Measurements from ENCODE around the gene RFX4.

Gene RFX4

GRCh38 chr12:106581543-106582248 is 1.1 kb upstream of the RFX4 start:
- no peak for DNase-seq
- H2AFZ ChIP-seq (ENCODE audit: low read depth, low read length): no peak overlapping the region
- no peaks in the 10 kb centered on the region for H3K9me3 ChIP-seq (ENCODE audit: insufficient read depth, low read length, severe bottlenecking)
- no peak for TF ChIP-seq EZH2 (IDR thresholded peaks at IDR 0.05; ENCODE audit: borderline replicate concordance, low read depth, low read length, severe bottlenecking)
- no peak for TF ChIP-seq CTCF (IDR thresholded peaks at IDR 0.05; ENCODE audit: borderline replicate concordance, extremely low read depth, low read length, poor library complexity, severe bottlenecking)
- no peak overlapping the region for H3K27ac ChIP-seq (ENCODE audit: low read length)
- no peaks in the 10 kb centered on the region for H3K79me2 ChIP-seq (ENCODE audit: insufficient read depth, low read length)
- H4K20me1 ChIP-seq (ENCODE audit: insufficient read depth, low read length): no peaks in the 10 kb centered on the region
- no peak overlapping the region for H3K9ac ChIP-seq (ENCODE audit: low read depth, low read length)
- no peak for ATAC-seq (ENCODE audit: insufficient read depth, low read depth)
- peaks cover 4% of the 10 kb centered on the region for H3K27me3 ChIP-seq (ENCODE audit: insufficient read depth, low read length, poor library complexity)
- no peak overlapping the region for H3K4me3 ChIP-seq (ENCODE audit: low read depth in 1 of 2, low read length in 2 of 2)
- no peaks in the 10 kb centered on the region for H3K36me3 ChIP-seq (ENCODE audit: insufficient read depth, low read length)
- H3K4me1 ChIP-seq (ENCODE audit: insufficient read depth, low read length): no peaks in the 10 kb centered on the region
- no peak overlapping the region for H3K4me2 ChIP-seq (ENCODE audit: insufficient read depth, low read length)

- H3K36me3 ChIP-seq (ENCODE audit: insufficient read depth, low read length): no peaks in the 10 kb centered on the region
- no peak for ATAC-seq (ENCODE audit: insufficient read depth, low read depth)
- no peak overlapping the region for H3K27ac ChIP-seq (ENCODE audit: low read length)
- TF ChIP-seq EZH2 (IDR thresholded peaks at IDR 0.05; ENCODE audit: borderline replicate concordance, low read depth, low read length, severe bottlenecking) (no peak), CTCF (IDR thresholded peaks at IDR 0.05; ENCODE audit: borderline replicate concordance, extremely low read depth, low read length, poor library complexity, severe bottlenecking) (no peak)
- H3K79me2 ChIP-seq (ENCODE audit: insufficient read depth, low read length): no peaks in the 10 kb centered on the region
- DNase-seq: no peak
- H2AFZ ChIP-seq (ENCODE audit: low read depth, low read length): no peak overlapping the region
- H4K20me1 ChIP-seq (ENCODE audit: insufficient read depth, low read length): no peaks in the 10 kb centered on the region
- no peaks in the 10 kb centered on the region for H3K4me1 ChIP-seq (ENCODE audit: insufficient read depth, low read length)
- H3K4me2 ChIP-seq (ENCODE audit: insufficient read depth, low read length): no peak overlapping the region
- H3K9me3 ChIP-seq (ENCODE audit: insufficient read depth, low read length, severe bottlenecking): no peaks in the 10 kb centered on the region
- no peak overlapping the region for H3K9ac ChIP-seq (ENCODE audit: low read depth, low read length)
- H3K4me3 ChIP-seq (ENCODE audit: low read depth in 1 of 2, low read length in 2 of 2): no peak overlapping the region
- H3K27me3 ChIP-seq (ENCODE audit: insufficient read depth, low read length, poor library complexity): peaks cover 4% of the 10 kb centered on the region
Measured at GRCh38 chr12:106582249-106582591, 584 bp upstream of the RFX4 start.

- H3K27me3 ChIP-seq (ENCODE audit: insufficient read depth, low read length, poor library complexity): peaks cover 3% of the 10 kb centered on the region
- no peak overlapping the region for H3K9ac ChIP-seq (ENCODE audit: low read depth, low read length)
- no peak overlapping the region for H3K27ac ChIP-seq (ENCODE audit: low read length)
- H3K9me3 ChIP-seq (ENCODE audit: insufficient read depth, low read length, severe bottlenecking): no peaks in the 10 kb centered on the region
- DNase-seq (no peak), ATAC-seq (ENCODE audit: insufficient read depth, low read depth) (no peak)
- H4K20me1 ChIP-seq (ENCODE audit: insufficient read depth, low read length): no peaks in the 10 kb centered on the region
- H3K79me2 ChIP-seq (ENCODE audit: insufficient read depth, low read length): no peaks in the 10 kb centered on the region
- TF ChIP-seq CTCF (IDR thresholded peaks at IDR 0.05; ENCODE audit: borderline replicate concordance, extremely low read depth, low read length, poor library complexity, severe bottlenecking) (no peak), EZH2 (IDR thresholded peaks at IDR 0.05; ENCODE audit: borderline replicate concordance, low read depth, low read length, severe bottlenecking) (no peak)
- H2AFZ ChIP-seq (ENCODE audit: low read depth, low read length): no peak overlapping the region
- no peak overlapping the region for H3K4me2 ChIP-seq (ENCODE audit: insufficient read depth, low read length)
- H3K4me1 ChIP-seq (ENCODE audit: insufficient read depth, low read length): no peaks in the 10 kb centered on the region
- no peaks in the 10 kb centered on the region for H3K36me3 ChIP-seq (ENCODE audit: insufficient read depth, low read length)
- no peak overlapping the region for H3K4me3 ChIP-seq (ENCODE audit: low read depth in 1 of 2, low read length in 2 of 2)
Measured at GRCh38 chr12:106583242-106584103, 669 bp downstream of the RFX4 start.
